NCI-H774 (cell line): Measurements from ENCODE around the gene LHX4.
A peak's percentile ranks its signal among the peaks of the same experiment; 100 is the strongest.

Experiments
- DNase-seq: peaks from one replicate; lab custom pipeline; 2025; lab: John Stamatoyannopoulos, UW

The LHX4 gene

DNA sequence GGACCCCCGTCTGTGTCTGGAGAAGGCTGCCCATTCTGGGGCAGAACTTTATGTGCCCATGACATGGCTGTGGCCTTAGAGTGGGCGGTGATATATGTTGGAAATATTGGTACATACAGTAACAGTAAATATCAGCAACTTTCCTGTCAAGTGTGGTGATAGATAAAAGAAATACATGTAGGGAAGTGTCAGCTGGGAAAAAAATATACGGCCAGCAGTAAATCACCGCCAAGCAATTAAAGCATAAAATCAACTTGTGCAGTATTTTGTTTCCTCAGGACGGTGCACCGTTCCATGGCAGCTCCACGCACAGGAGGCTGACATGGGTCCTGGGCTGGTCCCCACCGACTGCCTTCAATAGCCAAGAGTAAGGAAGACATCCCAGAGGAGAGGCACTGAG, 27.4 kb downstream of the LHX4 start:
- DNase-seq: no peak

DNA sequence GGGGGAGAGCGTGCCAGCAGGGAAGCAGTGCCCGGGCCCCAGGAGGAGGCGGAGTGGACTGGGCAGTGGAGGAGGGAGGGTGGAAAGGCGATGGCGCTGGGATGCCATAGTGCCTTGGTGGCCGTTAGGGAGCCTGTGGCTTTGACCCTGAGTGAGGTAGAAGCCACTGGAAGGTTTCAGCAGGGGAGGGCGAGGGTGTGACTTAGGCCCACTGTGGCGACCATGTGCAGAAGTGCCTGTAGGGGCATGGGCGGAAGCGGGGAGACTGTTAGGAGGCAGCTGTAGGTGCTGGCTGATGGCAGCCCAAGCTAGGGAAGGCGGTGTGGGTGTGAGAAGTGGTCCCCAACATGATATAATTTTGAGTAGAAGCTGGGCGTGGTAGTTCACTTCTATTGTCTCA, 28.2 kb downstream of the LHX4 start:
- no peak for DNase-seq

DNA sequence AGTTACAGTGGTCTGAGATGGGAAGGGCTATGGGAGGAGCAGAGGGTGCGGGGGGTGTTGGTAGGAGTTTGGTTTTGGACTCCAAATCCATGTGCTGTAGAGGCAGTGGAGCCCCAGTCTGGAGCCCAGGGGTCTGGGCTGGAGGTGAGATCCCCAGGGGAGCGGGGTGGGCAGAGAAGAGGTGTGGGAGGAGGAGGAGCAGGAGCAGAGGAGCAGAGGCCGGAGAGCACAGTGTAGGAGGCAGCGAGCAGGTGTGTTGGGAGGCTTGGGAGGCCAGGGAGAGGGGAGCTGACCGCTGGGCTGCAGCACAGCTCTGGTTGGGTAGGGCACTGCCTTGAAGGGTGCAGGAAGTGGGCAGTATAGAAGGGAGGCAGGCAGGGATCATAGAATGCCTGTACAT, 28.9 kb downstream of the LHX4 start:
- no peak for DNase-seq

DNA sequence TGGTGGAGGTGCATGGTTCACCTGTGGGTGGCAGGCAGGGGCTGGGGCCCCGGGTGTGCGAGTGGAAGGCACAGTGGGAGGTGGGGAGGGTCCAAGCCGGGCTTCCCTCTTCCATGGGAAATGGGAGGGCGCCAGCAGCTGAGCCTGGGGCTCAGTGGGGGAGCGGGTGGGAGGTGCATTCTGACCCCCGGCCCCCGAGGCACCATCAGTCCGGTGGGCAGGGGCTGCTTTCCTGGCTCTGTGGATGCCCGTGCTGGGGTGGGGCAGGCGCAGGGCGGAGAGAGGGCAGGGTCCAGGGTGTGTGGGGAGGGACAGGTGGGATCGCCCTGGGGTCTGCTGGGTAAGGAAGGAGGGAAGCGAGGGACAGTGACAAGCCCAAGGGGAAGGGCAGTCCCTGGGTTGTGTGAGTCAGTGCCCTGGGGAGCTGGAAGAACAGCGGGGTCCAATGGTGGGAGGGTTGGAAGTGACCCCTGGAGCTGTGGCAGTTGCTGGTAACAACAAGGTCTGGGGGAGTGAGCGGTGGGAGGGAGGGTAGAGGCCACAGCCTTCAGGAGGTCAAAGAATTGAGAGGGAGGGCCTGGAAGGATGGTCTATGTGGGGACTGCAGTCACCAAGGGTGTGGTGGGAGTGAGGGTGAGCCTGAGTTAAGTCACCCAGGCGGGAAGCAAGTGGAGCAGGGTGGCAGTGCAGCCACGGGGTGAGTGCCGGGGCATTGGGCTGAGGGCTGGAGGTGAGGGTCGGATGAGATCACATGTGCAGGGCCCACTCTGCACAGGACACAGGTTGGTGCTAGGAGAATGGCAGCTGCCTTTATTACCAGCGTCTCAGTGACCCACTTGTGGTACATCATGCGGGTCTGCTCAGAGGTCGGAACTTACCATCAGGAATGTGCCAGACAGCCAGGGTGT, 29.6 kb downstream of the LHX4 start:
- no peak for DNase-seq

DNA sequence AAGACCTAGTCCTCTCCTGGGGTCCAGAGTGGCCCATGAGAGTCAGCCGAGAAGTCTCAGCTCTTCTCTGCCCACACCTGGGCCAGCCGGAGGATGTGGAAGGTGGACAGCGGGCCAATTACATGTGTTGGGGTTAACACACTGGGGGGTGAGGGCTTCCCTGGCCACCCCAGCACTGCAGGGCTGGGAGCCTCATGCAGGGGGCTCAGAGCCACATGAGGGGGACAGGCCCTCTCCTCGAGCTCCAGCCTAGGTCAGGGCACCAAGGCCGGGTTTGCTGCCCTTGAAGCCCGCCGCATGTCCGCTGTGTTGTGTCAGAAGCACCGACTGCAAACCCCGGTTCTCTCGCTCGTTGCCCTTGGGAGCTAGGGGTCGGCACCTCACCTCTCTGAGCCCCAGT, 30.5 kb downstream of the LHX4 start:
- DNase-seq: no peak

DNA sequence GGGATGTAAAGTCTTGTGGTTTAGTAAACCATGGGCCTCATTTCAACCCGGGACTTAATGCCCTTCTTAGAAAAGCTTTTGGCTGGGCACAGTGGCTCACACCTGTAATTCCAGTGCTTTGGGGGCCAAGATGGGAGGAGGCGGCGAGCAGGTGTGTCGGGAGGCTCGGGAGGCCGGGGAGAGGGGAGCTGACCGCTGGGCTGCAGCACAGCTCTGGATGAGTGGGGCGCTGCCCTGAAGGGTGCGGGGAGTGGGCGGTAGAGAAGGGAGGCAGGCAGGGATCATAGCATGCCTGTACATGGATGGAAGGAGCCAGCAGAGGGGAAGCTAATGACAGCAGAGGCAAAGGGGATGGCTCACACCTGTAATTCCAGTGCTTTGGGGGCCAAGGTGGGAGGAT, 31.0 kb downstream of the LHX4 start:
- no peak for DNase-seq

DNA sequence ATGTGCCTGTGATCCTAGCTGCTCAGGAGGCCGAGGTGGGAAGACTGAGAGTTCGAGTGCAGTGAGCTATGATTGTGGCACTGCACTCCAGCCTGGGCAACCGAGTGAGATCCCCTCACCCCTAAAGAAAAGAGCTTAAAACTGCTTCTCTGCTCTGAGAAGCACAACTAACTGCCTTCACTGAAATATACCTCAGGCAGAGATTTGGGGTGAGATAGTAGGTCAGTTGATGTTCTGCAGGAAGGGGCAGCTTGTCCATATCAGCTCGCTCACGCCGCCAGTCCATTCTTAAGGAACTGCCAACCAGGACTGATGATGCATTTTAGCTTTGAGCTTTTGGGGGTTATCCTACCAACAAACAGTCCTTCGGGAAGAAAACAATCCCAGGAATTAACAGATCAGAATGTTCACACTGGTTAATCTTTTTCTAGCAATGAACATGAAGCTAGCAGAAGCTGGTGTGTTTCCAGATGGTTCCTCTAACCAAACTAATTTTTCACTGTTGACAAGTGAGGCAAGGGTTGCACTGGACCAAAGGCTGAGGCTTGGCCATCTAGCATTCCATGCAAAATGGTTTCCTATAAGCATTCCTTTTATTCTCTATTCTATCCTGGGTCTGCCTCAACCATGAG, 31.6 kb downstream of the LHX4 start:
- DNase-seq: no peak

DNA sequence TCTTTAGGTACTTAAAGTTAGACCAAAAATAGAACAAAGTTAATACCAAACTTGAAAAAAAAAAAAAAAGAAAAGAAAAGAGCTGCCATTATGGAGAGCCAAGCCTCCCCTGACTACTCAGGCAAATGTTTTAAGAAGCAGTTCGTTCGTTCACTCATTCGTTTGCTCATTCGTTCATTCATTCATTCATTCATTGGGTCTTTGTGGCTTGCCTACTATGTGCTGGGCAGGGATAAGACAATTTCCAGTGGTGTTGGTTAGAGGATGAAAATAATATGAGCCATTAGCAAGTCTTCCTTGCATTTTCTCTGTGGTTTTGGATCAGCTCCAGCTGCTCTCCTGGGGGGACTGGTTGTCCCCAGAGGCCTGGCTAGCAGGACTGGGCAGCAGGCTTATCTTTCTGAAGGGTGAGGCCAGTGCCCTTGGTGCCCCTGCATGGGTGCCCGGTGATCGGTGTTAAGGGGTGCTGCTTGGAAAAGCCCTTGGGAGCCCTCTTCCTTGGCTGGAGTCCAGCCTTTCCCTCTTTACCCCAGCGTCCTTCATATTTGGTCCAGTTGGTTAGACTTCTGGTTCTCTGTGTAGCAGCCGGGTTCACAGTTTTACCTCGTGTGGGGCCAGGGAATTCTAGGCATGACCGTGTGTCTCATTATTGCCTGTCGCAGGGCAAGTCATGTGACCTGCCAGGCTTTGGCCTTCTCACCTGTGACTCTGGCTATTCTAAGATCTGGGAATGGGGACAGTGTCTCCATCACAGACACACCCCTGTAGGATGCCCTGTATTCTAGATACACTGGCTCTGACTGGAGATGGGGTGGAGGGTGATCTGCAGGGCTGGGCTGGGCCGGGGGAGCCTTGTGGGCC, 32.8 kb downstream of the LHX4 start:
- no peak for DNase-seq

DNA sequence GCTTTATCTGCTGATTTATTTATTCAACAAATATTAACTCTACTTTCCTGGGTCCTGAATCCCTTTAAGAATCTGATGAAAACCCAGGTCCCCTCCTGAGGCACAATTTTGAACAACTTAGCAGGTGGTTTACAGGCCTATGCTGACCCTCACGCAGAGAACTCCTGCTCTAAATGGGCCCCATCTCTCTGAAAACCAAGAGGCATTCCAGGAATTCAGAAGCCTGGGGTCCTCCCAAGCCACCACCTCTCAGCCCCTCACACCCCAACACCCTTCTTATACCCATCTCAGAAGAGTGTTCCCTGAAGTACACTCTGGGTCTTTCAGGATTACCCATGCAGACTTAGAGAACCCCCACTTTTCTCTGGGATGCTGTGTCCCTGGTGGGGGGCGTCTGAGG, 34.5 kb downstream of the LHX4 start:
- DNase-seq: no peak

DNA sequence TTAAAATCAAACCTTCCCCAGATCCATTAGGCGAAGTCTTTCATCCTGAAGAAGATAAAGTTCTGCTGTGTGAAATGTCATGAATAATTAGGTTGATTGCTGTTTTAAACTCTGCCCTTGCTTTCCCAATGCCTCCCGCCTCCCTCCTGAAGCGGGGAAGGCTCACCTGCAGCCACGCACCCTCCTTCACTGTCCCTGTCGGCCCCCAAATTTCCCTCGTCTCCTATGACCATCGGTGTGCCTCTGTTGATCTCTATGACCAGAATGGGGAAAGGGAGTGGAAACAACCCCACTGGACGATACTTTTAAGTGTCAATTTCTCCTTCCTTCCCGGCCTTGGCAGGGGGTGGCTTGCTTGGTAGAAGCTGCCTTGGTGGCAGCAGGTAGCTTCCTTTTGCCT, 35.1 kb downstream of the LHX4 start:
- no peak for DNase-seq

DNA sequence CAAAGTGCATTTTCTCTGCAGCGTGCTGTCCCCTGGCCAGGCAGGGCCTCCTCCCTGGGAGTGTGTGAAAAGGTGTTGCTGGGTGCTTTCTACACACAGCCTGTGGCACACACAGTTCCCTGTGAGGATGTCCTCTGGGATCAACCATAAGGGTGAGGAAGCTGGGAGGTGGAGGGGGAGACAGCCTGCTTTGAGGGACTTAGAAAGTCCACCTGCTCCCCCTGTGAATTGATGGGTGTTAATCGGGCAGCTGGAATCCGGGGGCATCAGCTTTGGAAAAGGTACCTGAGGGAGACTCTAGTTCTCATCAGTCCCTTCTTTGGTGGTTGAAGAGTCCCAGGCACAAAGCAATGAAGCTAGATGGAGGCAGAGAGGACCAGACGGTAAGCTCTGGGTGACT, 35.8 kb downstream of the LHX4 start:
- DNase-seq: no peak

DNA sequence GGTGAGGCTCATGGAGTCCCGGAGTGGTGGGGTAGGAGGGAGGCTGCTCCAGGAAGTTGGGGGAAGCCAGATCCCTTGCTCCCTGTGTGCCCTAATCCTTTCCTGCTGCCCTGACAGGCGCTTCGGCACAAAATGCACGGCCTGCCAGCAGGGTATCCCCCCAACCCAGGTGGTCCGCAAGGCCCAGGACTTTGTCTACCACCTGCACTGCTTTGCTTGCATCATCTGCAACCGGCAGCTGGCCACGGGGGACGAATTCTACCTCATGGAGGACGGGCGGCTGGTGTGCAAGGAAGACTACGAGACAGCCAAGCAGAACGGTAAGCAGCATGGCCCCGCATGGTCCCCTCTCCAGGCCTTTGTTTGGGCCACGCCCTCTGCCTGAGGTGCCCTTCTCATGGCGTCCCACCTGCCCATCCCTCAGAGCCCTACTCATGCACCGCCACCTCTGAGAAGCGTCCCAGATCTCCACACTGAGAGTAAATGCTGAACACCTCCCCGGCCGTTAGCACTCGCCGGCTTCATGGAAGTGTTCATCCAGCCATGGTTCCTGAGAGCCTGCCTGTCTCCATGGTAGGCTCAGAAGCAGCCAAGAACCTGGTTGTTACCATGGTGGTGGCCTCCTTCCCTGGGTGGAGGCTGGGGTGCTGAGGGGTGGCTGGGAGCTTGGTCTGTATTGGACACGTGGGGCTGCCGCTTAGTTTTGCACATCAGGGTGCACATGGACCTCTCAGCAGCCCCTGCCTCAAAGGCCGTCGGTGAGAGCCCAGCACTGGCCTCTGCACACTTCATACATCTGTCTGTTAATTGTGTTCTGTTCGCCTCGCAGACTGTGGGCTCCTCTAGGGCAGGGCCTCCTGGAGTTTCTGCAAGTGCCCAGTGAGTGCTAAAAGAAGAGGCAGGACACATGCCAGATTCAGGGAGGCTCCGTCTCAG, 36.5 kb downstream of the LHX4 start:
- DNase-seq: no peak

DNA sequence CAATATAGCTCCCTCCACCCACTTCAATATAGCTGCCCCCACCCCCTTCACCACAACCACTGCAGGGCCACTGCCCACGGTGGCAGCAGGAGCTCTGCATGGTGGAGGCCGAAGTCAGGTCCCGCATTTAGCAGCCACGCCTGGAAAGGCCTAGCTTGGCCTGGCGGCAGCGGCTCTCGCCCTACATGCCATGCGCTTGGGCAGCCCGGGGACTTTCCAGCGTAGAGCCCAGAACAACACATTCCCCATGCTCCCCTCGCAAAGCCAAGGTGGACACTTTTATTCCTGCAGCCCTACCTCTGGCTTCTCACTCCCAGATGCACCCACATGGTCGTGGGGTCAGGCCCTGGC, 37.1 kb downstream of the LHX4 start:
- DNase-seq: no peak

DNA sequence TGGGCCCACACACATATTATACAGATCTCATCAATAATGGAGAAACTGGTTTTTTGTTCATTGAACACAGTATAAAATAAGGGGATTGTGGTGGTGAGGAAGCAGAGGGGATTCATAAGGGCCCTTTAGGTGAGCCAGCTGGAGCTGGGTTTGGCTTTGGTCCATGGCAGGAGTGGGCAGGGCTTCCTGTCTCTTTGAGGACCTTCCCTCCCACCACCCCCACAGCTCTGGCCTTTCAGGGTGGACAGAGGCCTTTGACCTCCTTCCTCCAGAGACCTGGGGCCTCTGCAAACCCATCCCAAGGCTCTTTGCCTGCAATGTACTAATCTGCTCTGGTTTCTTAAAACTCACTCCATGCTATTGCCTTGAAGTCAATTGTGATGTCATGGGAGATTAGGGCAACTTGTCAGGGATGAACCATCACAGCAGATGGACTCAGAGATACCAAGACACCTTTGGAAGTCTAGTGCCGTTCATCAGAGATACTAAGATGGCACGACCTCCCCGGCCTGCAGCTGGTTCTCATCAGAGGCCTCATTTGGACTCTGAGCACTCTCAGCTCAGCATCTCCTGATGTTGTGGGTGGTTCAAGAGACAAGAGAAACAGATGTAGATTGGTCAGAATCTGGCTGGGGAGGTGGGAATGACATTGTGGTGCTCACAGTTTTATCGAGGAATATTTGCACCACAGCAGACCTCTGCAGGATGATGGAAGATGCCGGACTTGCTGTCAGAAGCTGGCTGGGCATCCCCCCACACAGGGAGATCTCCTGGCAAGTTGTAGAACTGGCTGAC, 37.9 kb downstream of the LHX4 start:
- DNase-seq: no peak

DNA sequence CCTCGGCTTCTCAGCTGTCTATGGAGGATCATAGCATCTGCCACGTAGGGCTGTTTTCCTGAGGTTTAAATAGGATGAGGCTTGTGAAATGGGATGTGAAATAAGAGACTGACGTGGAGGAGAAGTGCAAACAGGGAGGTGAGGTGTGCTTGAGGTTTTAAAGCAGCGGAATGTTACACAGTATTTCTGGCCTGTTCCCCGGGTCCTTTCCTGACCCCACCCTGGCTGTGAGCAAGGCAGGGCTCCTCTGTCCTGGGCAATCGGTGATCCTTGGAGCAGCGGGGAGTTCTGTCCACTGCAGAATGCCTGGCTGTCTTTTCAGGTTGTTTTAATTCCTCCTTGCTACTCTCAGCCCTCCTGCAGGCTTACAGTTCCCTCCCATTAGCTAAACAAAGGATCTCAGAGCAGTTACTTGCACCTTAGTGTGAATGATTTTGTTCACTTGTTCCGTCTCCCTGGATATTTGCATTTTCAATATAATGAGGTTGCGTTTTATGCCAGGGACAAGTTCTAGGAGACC, 38.6 kb downstream of the LHX4 start:
- no peak for DNase-seq

DNA sequence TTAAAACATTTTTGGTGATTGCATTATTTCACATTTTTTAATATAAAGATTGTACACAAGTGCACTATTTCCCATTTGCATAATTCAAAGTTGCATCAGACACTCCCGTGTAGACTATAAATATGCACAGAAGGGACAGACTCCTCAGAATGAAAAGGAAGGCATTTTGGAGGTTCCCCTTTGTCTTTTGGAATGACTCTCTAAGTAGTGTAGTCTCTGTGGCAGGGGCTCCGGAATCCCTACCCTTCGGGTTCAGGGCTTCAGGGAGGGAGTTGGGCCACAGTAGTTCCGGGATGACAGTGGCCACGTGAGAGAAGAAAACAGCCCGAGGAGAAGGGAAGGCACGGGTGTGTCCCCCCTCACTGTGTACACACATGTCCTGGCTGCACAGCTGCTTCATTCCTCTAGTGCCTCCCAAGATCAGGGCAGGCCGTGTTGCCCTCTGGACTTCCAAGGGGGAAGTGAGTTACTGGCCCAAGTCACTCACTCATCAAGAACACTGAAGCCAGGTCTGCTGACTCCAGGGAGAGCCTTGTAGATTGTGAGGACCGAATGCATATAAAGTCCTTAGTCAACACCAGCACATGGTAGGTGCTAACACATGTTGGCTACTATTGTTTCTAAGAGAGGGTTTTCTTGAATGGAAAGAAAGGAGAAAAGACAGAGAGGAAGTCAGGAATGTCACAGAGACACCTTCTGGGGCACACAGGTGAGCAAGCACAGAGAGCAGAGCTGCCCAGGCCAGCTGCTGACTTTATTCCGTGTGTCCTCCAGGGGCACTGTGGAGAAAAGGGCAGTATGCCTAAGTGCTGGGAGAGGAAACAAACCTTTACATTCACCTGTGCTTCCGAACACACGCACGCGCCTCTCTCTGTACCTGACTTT, 39.8 kb downstream of the LHX4 start:
- DNase-seq: peak; percentile 44

DNA sequence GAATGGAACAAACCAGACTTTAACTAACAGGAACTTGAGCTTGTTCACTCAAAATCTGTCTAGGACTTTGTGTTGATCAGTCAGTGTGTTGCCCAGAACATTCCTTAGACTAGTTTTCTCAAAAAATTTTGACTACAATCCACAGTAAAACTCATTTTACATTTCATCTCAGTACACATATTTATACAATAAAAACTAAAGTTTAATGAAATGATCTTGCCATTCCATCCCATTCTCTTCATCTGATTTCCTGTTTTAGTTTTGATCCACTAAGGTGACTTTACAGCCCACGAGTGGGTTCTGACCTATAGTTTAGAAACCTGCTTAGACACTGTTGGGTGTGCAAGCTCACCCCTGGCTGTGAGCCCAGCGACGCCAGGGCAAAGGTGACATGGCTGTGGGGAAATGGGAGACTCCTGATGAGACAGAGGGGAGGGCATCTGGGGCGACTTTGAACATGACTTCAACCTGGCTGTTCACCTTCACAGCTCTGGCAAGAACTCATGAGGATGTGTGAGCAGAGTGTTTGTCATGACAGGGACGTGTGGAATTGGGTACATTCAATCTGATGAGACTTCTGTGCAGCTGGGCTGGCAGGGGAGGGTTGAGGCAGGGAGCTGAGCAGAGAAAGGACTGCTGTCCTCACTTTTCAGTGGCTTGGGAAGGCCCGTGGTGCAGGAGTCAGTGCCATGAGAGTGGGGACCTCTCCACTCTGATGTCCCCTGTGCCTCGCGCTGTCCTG, 40.6 kb downstream of the LHX4 start:
- no peak for DNase-seq

DNA sequence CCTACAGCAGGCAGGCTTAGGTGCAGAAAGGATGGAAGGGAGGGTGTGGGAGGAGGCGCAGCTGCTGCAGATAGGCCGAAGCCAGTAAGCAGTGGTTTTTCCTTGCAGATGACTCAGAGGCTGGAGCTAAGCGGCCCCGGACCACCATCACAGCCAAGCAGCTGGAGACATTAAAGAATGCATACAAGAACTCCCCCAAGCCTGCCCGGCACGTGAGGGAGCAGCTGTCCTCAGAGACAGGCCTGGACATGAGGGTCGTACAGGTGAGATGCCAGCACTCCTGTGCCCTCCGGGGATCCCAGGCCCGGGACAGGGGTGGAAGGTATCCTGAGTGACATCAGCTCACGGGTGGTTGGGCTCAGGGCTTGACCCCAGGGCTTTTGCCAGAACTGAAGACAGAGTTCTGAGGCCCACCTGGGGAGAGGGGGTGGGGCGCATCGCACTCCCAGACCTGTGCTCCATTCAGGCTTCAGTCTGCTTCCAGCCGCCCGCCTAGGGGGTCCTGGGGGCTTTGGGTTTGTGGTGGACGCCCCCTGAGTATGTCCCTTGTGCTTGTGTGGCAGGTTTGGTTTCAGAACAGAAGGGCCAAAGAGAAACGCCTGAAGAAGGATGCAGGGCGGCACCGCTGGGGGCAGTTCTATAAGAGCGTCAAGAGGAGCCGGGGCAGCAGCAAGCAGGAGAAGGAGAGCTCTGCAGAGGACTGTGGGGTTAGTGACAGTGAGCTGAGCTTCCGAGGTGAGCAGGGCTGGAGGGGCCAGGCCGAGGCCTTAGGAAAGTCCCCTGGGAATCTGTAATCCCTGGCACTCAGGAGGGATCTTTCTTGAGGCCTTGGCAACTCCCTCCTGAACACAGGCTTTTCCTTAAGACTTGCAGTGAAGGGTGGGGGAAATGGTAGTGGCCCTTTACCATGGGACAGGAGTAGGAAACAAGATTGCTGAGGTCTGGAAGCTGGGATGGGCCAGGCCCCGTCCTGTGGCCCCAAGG, 41.5 kb downstream of the LHX4 start:
- DNase-seq: no peak
